SJSA1 (cell line): Measurements from ENCODE around the gene UBE2N. TPM values are rescaled to one million over a fixed set of nuclear protein-coding genes. Genes with fewer than 3 reads are reported as not detected.

Experiments
- DNase-seq, 2 experiments: peaks; one replicate each; pipeline ENCODE4 v3.0.0-alpha.2; 2015 to 2020; ENCODE audit warnings: low spot score in 2 of 2, low read depth in 1 of 2
- H3K27ac ChIP-seq: fragments of 250-450 bp; sonication (Bioruptor Pico); 2 replicates; pipeline ENCODE4 v1.5.1; 2020; ENCODE audit warnings: mild to moderate bottlenecking, moderate library complexity
- H3K27me3 ChIP-seq: fragments of 250-450 bp; sonication (Bioruptor Pico); replicated peaks from 2 replicates; pipeline ENCODE4 v1.5.1; 2020; ENCODE audit warnings: mild to moderate bottlenecking, moderate library complexity
- H3K36me3 ChIP-seq: fragments of 250-450 bp; sonication (Bioruptor Pico); 2 replicates; pipeline ENCODE4 v1.5.1; 2020; ENCODE audit warnings: mild to moderate bottlenecking
- H3K4me1 ChIP-seq: fragments of 250-450 bp; sonication (Bioruptor Pico); replicated peaks from 2 replicates; pipeline ENCODE4 v1.6.1; 2021; ENCODE audit warnings: mild to moderate bottlenecking
- H3K4me3 ChIP-seq: fragments of 250-450 bp; sonication (Bioruptor Pico); 2 replicates; pipeline ENCODE4 v1.5.1; 2020; ENCODE audit warnings: mild to moderate bottlenecking
- H3K9me3 ChIP-seq: fragments of 250-450 bp; sonication (Bioruptor Pico); replicated peaks from 2 replicates; pipeline ENCODE4 v1.5.1; 2020; ENCODE audit warnings: mild to moderate bottlenecking
- total RNA-seq: library from RNA; depleted of rRNA; stranded (reverse); fragments of >200 nt; shearing (Covaris generic); gene quantifications from 2 replicates; pipeline ENCODE4 v1.2.3, GENCODE V29; 2014

The UBE2N gene
- total RNA-seq, 1 experiment from 2014 or later: 103 TPM

DNA sequence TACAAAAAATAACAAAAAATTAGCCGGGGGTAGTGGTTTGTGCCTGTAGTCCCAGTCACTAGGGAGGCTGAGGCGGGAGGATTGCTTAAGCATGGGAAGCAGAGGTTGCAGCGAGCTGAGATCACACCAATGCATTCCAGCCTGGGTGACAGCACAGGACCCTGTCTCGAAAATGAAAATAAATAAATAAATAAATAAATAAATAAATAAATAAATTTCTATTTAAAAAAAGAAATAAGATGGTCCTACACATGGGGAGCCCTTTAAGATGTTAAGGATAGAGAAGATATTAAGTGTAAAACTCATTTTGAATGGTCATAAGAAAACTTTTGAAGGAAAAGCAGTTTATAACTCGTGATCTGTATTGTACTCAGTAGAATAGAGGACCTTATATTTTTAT, 17.4 kb upstream of the UBE2N start:
- no peak overlapping the region for H3K27ac ChIP-seq
- no peaks in the 10 kb centered on the region for H3K9me3 ChIP-seq
- no peak for DNase-seq
- no peaks in the 10 kb centered on the region for H3K36me3 ChIP-seq
- no peak overlapping the region for H3K4me3 ChIP-seq
- H3K27me3 ChIP-seq: no peaks in the 10 kb centered on the region
- no peaks in the 10 kb centered on the region for H3K4me1 ChIP-seq

GRCh38 chr12:93456077-93456476, 14.3 kb upstream of the UBE2N start:
- H3K27ac ChIP-seq: no peak overlapping the region

DNA sequence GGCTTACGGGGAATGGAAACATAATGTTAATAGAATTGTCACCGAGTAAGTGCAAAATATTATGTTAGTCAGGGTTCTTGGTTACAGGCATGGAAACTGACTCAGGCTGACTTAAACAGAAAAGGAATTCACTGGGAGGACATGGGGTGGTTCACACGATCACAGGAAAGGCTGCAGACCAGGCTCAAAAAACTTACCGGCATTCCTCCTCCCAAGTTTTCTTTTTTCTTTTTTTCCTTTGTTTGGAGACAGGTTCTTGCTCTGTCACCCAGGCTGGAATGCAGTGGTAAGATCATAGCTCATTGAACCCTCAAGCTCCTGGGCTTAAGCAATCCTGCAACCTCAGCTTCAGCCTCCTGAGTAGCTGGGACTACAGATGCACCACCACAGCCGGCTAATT, 11.9 kb upstream of the UBE2N start:
- peak in 1 of 2 experiments; percentile 10 for DNase-seq
- no peak overlapping the region for H3K27ac ChIP-seq
- no peak overlapping the region for H3K4me3 ChIP-seq

More at GRCh38 chr12:93456077-93456476, 14.3 kb upstream of the UBE2N start:
- Histone ChIP-seq H3K27me3 (no peaks in the 10 kb centered on the region), H3K4me3 (no peak overlapping the region), H3K36me3 (no peaks in the 10 kb centered on the region), H3K9me3 (no peaks in the 10 kb centered on the region), H3K4me1 (no peaks in the 10 kb centered on the region)
- no peak for DNase-seq

DNA sequence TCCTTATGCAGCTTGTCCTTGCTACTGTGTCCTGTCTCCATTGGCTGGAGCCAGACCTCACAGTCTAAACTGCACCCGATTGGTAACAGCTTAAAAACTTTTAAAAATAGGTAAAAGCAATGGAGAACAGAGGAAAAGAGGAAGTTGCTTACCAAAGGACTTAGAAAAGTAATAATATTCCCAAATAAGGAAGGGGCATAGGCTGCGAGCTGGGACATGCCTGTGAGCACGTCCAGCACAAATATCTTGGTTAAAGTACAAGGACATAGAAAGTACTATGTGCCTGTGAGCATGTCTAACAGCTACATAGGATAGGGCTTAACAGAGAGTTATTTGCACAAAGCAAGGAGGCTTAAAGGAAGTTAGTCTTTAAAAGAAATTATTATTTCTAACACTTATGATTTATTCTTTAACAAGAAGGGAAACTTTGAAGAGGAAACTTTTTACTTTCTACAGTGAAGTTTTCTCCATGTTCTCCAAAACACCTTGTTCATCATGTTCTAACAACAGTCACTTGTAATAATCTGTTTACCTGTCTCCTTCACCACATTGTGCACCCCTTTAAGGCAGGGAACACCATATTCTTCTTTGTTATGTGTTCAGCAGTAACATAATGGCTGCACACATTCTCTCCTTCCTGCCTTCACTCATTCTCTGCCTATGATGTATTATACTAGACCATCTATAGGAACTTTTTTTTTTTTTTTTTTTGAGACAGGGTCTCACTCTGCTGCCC, 9.8 kb upstream of the UBE2N start:
- Histone ChIP-seq H3K27ac (no peak overlapping the region), H3K4me3 (no peak overlapping the region), H3K36me3 (no peaks in the 10 kb centered on the region), H3K27me3 (no peaks in the 10 kb centered on the region), H3K4me1 (no peaks in the 10 kb centered on the region), H3K9me3 (no peaks in the 10 kb centered on the region)
- no peak for DNase-seq

More for the DNA sequence above, 11.9 kb upstream of the UBE2N start:
- Histone ChIP-seq H3K36me3 (no peaks in the 10 kb centered on the region), H3K27me3 (no peaks in the 10 kb centered on the region), H3K4me1 (no peaks in the 10 kb centered on the region), H3K9me3 (no peaks in the 10 kb centered on the region)

DNA sequence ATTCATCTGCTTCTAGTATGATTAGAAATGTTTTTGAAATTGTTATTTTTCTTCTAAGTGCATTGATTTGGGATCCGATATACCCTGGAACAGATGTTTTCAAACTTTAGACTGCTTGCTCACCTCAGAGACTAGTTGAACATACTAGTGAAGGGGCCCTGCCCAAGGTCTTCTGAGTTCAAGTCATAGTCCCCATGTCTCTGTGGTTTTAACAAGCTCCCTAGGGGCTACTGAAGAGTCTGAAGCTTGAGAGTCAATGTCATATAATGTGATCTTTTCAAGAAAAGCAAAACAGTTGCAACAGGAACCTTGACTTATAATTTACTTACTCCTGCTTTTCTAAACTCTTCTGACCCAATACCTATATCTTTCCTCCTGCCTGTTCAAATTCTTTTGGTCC, 7.5 kb upstream of the UBE2N start:
- Histone ChIP-seq H3K4me1 (no peaks in the 10 kb centered on the region), H3K27me3 (no peaks in the 10 kb centered on the region), H3K36me3 (no peaks in the 10 kb centered on the region), H3K27ac (no peak overlapping the region), H3K9me3 (no peaks in the 10 kb centered on the region), H3K4me3 (no peak overlapping the region)
- no peak for DNase-seq

DNA sequence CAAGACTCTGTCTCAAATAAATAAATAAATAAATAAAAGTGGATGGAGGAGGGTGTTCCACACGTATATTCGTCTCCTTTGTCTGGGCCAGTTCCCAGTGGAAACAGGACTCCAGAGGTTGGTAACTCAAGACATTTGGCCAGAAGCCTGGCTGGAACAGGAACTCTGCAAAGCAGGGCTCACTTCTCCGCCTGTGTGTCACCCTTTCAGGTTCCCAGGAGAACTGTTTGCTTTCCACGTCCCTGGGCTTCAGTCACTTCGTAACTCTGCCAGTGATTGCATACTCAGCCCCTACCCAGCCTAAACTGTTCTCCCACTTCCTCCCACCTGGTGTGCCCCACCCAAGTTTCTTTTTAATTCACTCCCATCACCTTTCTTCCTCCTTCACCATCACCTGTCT, 7.0 kb upstream of the UBE2N start:
- Histone ChIP-seq H3K9me3 (no peaks in the 10 kb centered on the region), H3K27me3 (no peaks in the 10 kb centered on the region), H3K4me1 (no peaks in the 10 kb centered on the region), H3K27ac (no peak overlapping the region), H3K36me3 (no peaks in the 10 kb centered on the region), H3K4me3 (no peak overlapping the region)
- DNase-seq: no peak

DNA sequence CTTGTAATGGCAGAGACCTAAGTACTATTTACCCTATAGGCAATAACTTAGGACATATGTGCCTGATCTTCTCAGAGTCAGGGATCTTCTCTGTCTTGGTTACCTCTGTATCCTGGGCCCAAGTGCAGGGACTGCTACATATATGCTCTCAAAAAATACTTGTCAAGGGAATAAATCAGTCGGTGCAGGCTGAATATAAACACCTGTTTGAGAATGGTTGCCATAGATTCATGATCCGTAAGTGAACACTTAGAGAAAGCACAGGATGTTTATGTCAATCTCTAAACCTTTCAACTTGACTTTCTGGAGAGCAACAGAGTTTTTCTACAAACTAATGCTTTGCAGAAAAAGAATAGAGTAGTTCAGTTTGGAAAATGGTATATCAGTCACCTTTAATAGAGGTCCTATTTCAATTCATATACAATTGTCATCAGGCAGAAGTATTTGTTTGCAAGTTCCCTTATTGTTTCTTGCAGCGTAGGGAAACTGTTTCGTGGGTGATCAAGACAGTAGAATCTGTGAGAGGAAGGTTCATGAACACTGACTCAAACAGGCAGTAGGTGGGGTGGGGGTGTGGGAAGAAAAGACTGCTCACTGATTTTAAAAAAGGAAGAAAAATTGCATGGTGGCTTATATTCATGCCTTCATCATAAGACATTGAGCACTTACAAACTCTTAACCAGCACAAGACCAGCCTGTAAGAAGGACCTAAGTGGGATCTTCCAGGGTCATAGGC, 6.0 kb upstream of the UBE2N start:
- no peaks in the 10 kb centered on the region for H3K9me3 ChIP-seq
- peaks cover 4% of the 10 kb centered on the region; the same call in 1 of the 2 replicates for H3K4me1 ChIP-seq
- no peaks in the 10 kb centered on the region for H3K36me3 ChIP-seq
- no peaks in the 10 kb centered on the region for H3K27me3 ChIP-seq
- no peak for DNase-seq
- H3K4me3 ChIP-seq: no peak overlapping the region
- H3K27ac ChIP-seq: no peak overlapping the region

DNA sequence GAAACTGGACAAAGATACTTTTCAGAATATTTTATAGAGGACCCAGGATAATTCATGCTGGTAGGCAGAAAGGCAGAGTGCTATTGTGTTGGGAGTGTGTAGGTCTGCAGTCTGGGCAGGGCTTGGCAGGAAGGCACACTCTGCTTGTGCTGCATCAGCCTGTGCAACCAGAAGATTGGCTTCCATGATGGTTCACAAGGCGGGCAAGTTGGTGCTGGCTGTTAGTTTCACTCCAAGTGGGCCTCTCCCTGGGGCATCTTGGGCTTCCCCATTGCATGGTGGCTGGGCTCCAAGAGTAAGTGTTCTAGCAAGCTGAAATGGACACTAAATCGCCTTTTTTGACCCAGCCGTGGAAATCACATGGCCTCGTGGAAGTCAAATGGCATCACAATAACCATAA, 1.8 kb upstream of the UBE2N start:
- peaks cover 19% of the 10 kb centered on the region for H3K4me1 ChIP-seq
- no peak overlapping the region for H3K27ac ChIP-seq
- no peaks in the 10 kb centered on the region for H3K27me3 ChIP-seq
- H3K36me3 ChIP-seq: peaks cover 7% of the 10 kb centered on the region
- DNase-seq: no peak
- no peaks in the 10 kb centered on the region for H3K9me3 ChIP-seq
- no peak overlapping the region for H3K4me3 ChIP-seq

- no peak for DNase-seq
- H3K27me3 ChIP-seq: no peaks in the 10 kb centered on the region
- H3K27ac ChIP-seq: peak overlapping the region; percentile 85
- peaks cover 9% of the 10 kb centered on the region for H3K36me3 ChIP-seq
- H3K4me1 ChIP-seq: peaks cover 19% of the 10 kb centered on the region
- H3K4me3 ChIP-seq: peak overlapping the region; percentile 90
- no peaks in the 10 kb centered on the region for H3K9me3 ChIP-seq
Observed at GRCh38 chr12:93442411-93443340, 929 bp upstream of the UBE2N start.

DNA sequence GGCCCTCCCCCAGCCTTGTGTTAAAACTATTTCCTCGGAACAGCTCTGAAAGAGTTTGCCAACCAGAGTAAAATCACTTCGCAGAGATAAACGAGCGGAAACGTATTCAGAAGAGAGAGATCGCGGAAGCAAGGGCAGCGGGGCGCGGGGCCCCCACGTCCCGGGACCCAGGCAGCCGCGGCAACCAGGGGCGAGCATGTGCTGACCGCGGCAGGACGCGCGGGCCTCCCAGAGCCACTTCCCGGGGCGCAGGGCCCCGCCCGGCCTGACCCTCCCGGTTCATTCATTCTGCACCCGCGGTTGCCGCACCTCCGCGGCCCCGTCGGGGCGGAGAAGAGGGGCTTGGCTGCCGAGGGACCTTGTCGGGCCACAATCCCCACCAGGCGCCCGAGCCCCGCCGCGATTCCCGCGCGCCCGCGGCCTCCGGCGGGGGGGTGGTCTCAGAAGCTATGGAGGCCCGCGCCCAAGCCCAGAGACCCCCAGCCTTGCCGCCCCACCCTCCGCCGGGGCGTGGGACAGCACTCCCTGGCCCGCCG, 598 bp downstream of the UBE2N start:
- Histone ChIP-seq H3K9me3 (no peaks in the 10 kb centered on the region), H3K36me3 (peaks cover 9% of the 10 kb centered on the region), H3K27me3 (no peaks in the 10 kb centered on the region), H3K27ac (peak overlapping the region; percentile 85), H3K4me3 (peak overlapping the region; percentile 90), H3K4me1 (peaks cover 19% of the 10 kb centered on the region)
- peak in 1 of 2 experiments; percentile 33 for DNase-seq

- Histone ChIP-seq H3K4me3 (peak overlapping the region; percentile 90), H3K36me3 (peaks cover 9% of the 10 kb centered on the region), H3K9me3 (no peaks in the 10 kb centered on the region), H3K27ac (no peak overlapping the region; the same call in 1 of the 2 replicates), H3K27me3 (no peaks in the 10 kb centered on the region), H3K4me1 (peaks cover 19% of the 10 kb centered on the region)
- DNase-seq: no peak
Observed at GRCh38 chr12:93440043-93440835, 1.5 kb downstream of the UBE2N start.

DNA sequence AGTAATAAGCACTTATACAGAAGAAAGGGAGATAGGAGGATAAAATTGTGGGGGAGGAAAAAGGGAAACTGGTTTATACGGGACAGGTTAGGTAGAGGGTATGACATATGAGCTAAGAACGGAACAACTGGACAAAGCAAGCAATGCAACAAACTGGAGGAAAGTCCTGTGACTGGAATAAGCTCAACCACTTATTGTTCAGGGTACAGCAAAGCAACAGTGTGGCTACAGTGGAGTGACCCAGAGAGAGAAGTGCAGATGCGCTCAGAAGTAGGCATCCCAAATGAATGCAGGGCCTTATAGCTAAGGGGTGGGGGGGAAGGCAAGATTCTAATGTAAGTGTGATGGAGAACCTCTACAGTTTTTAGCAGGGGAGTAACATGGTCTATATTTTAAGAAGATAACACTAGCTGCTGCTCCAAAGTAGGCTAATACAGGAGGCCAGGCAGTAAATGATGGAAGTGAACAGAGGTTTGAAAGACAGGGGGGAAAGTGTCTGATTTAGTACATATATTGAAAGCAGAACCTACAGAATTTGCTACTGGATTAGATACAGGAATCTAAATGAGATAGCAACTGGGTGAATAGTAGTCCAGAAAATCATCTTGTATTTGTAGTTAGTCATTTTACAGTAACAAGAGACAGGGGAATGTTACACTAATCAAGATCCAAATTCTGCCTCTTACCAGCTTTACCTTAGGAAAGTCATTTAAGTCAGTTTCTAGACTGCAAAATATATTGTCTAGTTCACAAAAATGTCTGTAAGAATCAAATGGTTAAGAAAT, 3.3 kb downstream of the UBE2N start:
- H3K4me3 ChIP-seq: no peak overlapping the region
- no peaks in the 10 kb centered on the region for H3K9me3 ChIP-seq
- H3K4me1 ChIP-seq: peaks cover 19% of the 10 kb centered on the region
- H3K36me3 ChIP-seq: peaks cover 9% of the 10 kb centered on the region
- no peaks in the 10 kb centered on the region for H3K27me3 ChIP-seq
- DNase-seq: no peak
- H3K27ac ChIP-seq: no peak overlapping the region
